Mesenchymal stem cell (in vitro differentiated cells and primary cell): ENCODE measurements around the gene CFB.

ENCODE experiments used
- DNase-seq: peaks from one replicate; pipeline ENCODE4 v3.0.0-alpha.2; 2013
- H2AFZ ChIP-seq: one replicate; pipeline ENCODE4 v1.6.1; 2013; ENCODE audit warnings: low read depth, mild to moderate bottlenecking, control low read depth, inconsistent platforms, low read length, moderate library complexity
- H2AK5ac ChIP-seq: 2 replicates; pipeline ENCODE4 v1.6.1; 2013; ENCODE audit warnings: low read length, moderate library complexity, mild to moderate bottlenecking, inconsistent platforms; ENCODE audit not compliant: severe bottlenecking
- H2BK120ac ChIP-seq: one replicate; pipeline ENCODE4 v1.6.1; 2013; ENCODE audit warnings: low read depth, mild to moderate bottlenecking, inconsistent platforms, low read length, moderate library complexity
- H2BK12ac ChIP-seq, 2 experiments: one replicate each; pipeline ENCODE4 v1.6.1; 2013; ENCODE audit warnings: inconsistent platforms in 2 of 2, low read length in 2 of 2, mild to moderate bottlenecking in 2 of 2, moderate library complexity in 2 of 2, control low read depth in 1 of 2
- H2BK15ac ChIP-seq: one replicate; pipeline ENCODE4 v1.6.1; 2013; ENCODE audit warnings: mild to moderate bottlenecking, low read depth, inconsistent platforms; ENCODE audit not compliant: poor library complexity, severe bottlenecking
- H2BK5ac ChIP-seq: 2 replicates; pipeline ENCODE4 v1.6.1; 2013; ENCODE audit warnings: low read depth, mild to moderate bottlenecking, low read length, control low read depth, inconsistent platforms; ENCODE audit not compliant: poor library complexity, severe bottlenecking
- H3K14ac ChIP-seq, 2 experiments: one replicate each; pipeline ENCODE4 v1.6.1; 2013; ENCODE audit warnings: inconsistent platforms in 2 of 2, low read length in 2 of 2, control low read depth in 1 of 2, mild to moderate bottlenecking in 1 of 2, moderate library complexity in 1 of 2
- H3K18ac ChIP-seq, 2 experiments: one replicate each; pipeline ENCODE4 v1.6.1; 2013; ENCODE audit warnings: inconsistent platforms in 2 of 2, low read length in 2 of 2, control low read depth in 1 of 2, low read depth in 1 of 2, mild to moderate bottlenecking in 1 of 2
- H3K23ac ChIP-seq, 2 experiments: one replicate each; pipeline ENCODE4 v1.6.1; 2013; ENCODE audit warnings: inconsistent platforms in 2 of 2, low read length in 2 of 2, mild to moderate bottlenecking in 2 of 2, moderate library complexity in 2 of 2, control low read depth in 1 of 2
- H3K27ac ChIP-seq: 2 replicates; pipeline ENCODE4 v1.5.1; 2013; ENCODE audit warnings: mild to moderate bottlenecking, moderate library complexity, low read length, control low read depth, inconsistent platforms; ENCODE audit not compliant: poor library complexity, severe bottlenecking
- H3K27me3 ChIP-seq, 2 experiments: 2 replicates each; pipeline versions ENCODE4 v1.6.1 to v1.7.0; 2013; ENCODE audit warnings: low read length in 2 of 2, mild to moderate bottlenecking in 2 of 2, moderate library complexity in 2 of 2, control low read depth in 1 of 2, inconsistent platforms in 1 of 2; ENCODE audit not compliant: control insufficient read depth in 1 of 2, insufficient read depth in 1 of 2
- H3K36me3 ChIP-seq, 2 experiments: 2 replicates each; pipeline versions ENCODE4 v1.6.1 to v1.7.0; 2013; ENCODE audit warnings: low read length in 2 of 2, control low read depth in 1 of 2, inconsistent platforms in 1 of 2, low read depth in 1 of 2, mild to moderate bottlenecking in 1 of 2; ENCODE audit not compliant: insufficient read depth in 2 of 2, control insufficient read depth in 1 of 2
- H3K4ac ChIP-seq, 2 experiments: one replicate each; pipeline ENCODE4 v1.6.1; 2013; ENCODE audit warnings: inconsistent platforms in 2 of 2, low read length in 2 of 2, mild to moderate bottlenecking in 2 of 2, moderate library complexity in 2 of 2, control low read depth in 1 of 2, low read depth in 1 of 2
- H3K4me1 ChIP-seq: 2 replicates; pipeline ENCODE4 v1.6.1; 2013; ENCODE audit warnings: low read depth, low read length, control low read depth; ENCODE audit not compliant: control insufficient read depth, insufficient read depth
- H3K4me2 ChIP-seq: 2 replicates; pipeline ENCODE4 v1.6.1; 2013; ENCODE audit warnings: low read length, mild to moderate bottlenecking, inconsistent platforms; ENCODE audit not compliant: poor library complexity, severe bottlenecking
- H3K4me3 ChIP-seq, 2 experiments: 2 replicates each; pipeline versions ENCODE4 v1.5.1 to v1.7.0; 2013; ENCODE audit warnings: low read length in 2 of 2, mild to moderate bottlenecking in 2 of 2, control low read depth in 1 of 2, low read depth in 1 of 2; ENCODE audit not compliant: insufficient read depth in 1 of 2
- H3K79me1 ChIP-seq: replicated peaks from 2 replicates; pipeline ENCODE4 v1.6.1; 2013; ENCODE audit warnings: mild to moderate bottlenecking, control low read depth, low read length, inconsistent platforms; ENCODE audit not compliant: poor library complexity, severe bottlenecking
- H3K9ac ChIP-seq: 2 replicates; pipeline ENCODE4 v1.7.0; 2013; ENCODE audit warnings: mild to moderate bottlenecking, low read length, moderate library complexity
- H3K9me3 ChIP-seq: 2 replicates; pipeline ENCODE4 v1.7.0; 2013; ENCODE audit warnings: mild to moderate bottlenecking, low read length; ENCODE audit not compliant: control insufficient read depth
- H4K8ac ChIP-seq: one replicate; pipeline ENCODE4 v1.6.1; 2013; ENCODE audit warnings: inconsistent platforms, mild to moderate bottlenecking, low read length, moderate library complexity
- H4K91ac ChIP-seq: one replicate; pipeline ENCODE4 v1.6.1; 2013; ENCODE audit warnings: mild to moderate bottlenecking, low read length, inconsistent platforms
- WGBS: methylation state at CpG from one replicate; pipeline ENCODE4 v1.1.7; 2013; ENCODE audit warnings: mixed read lengths; 5-methylcytosine and 5-hydroxymethylcytosine counted together

Gene CFB

GRCh38 chr6:31949926-31950548 lies 4.1 kb downstream of the CFB start:
- Histone ChIP-seq H2AK5ac (no peak overlapping the region), H2BK5ac (no peak overlapping the region), H4K8ac (no peak overlapping the region), H2BK15ac (no peak overlapping the region), H3K36me3 (peaks cover 44 to 50% of the 10 kb centered on the region in 2 experiments), H3K9ac (no peak overlapping the region), H3K27me3 (no peaks in the 10 kb centered on the region), H3K27ac (no peak overlapping the region), H3K14ac (no peak overlapping the region), H2BK12ac (no peak overlapping the region), H3K18ac (no peak overlapping the region), H3K4me3 (no peak overlapping the region), H3K23ac (no peak overlapping the region), H2BK120ac (no peak overlapping the region), H3K4me1 (peaks cover 13% of the 10 kb centered on the region), H3K4ac (no peak overlapping the region), H3K4me2 (no peak overlapping the region), H3K79me1 (peaks cover 5% of the 10 kb centered on the region), H3K9me3 (no peaks in the 10 kb centered on the region), H2AFZ (no peak overlapping the region), H4K91ac (no peak overlapping the region)
- WGBS = 91% methylated on average over 6 of the region's 7 CpGs
- no peak for DNase-seq

- Histone ChIP-seq H4K91ac (no peak overlapping the region), H3K23ac (no peak overlapping the region), H3K4ac (no peak overlapping the region), H3K4me3 (no peak overlapping the region), H3K18ac (no peak overlapping the region), H2AFZ (no peak overlapping the region), H2BK15ac (no peak overlapping the region), H3K9me3 (no peaks in the 10 kb centered on the region), H3K4me1 (peaks cover 4% of the 10 kb centered on the region), H3K9ac (peak overlapping the region; percentile 41), H2BK12ac (no peak overlapping the region), H3K36me3 (peaks cover 57 to 67% of the 10 kb centered on the region in 2 experiments), H3K79me1 (peaks cover 15% of the 10 kb centered on the region), H3K14ac (no peak overlapping the region), H2BK120ac (no peak overlapping the region), H2AK5ac (no peak overlapping the region), H3K4me2 (no peak overlapping the region), H3K27ac (no peak overlapping the region), H2BK5ac (no peak overlapping the region), H4K8ac (no peak overlapping the region), H3K27me3 (no peaks in the 10 kb centered on the region)
- WGBS = 68% methylated on average over 5 of the region's 5 CpGs
- DNase-seq = peak; percentile 72
Measured at GRCh38 chr6:31952140-31952805, 6.4 kb downstream of the CFB start.

DNA sequence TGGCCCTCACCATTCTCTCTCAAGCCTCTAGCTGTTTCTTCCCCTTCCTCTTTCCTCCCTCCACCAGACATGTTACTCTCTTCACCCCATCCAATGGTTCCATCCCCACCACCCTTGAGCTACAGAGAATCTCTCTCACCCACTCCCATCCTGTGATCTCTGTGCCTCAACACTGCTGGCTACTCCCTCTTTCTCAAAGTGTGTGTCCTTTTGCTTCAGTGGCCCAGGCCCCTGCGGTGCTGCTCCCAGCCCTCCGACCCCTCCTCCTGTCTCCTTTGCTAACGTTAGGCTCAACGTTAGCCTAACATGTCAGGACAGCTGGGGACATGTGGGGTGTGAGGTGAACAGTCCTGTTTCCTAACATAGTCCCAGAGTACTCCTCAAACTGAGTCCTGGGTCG lies 7.0 kb downstream of the CFB start:
- Histone ChIP-seq H3K4me1 (peaks cover 4% of the 10 kb centered on the region), H3K9me3 (no peaks in the 10 kb centered on the region), H3K4me3 (no peak overlapping the region), H4K8ac (no peak overlapping the region), H3K4me2 (no peak overlapping the region), H3K23ac (no peak overlapping the region), H2BK5ac (no peak overlapping the region), H3K36me3 (peaks cover 57 to 68% of the 10 kb centered on the region in 2 experiments), H2BK12ac (no peak overlapping the region), H3K27ac (no peak overlapping the region), H3K14ac (no peak overlapping the region), H2AK5ac (no peak overlapping the region), H3K79me1 (peaks cover 17% of the 10 kb centered on the region), H3K4ac (no peak overlapping the region), H2BK120ac (no peak overlapping the region), H3K9ac (peak overlapping the region; percentile 41), H2BK15ac (no peak overlapping the region), H2AFZ (no peak overlapping the region), H3K27me3 (no peaks in the 10 kb centered on the region), H4K91ac (no peak overlapping the region), H3K18ac (no peak overlapping the region)
- no peak for DNase-seq
- WGBS = 86% methylated on average over 3 of the region's 5 CpGs

GRCh38 chr6:31954511-31954910 lies 8.6 kb downstream of the CFB start:
- Histone ChIP-seq H3K18ac (no peak overlapping the region), H3K36me3 (peaks cover 57 to 65% of the 10 kb centered on the region in 2 experiments), H2BK15ac (no peak overlapping the region), H3K4me2 (no peak overlapping the region), H3K4me1 (peaks cover 8% of the 10 kb centered on the region), H3K4me3 (no peak overlapping the region), H3K9ac (no peak overlapping the region), H3K14ac (no peak overlapping the region), H3K27ac (no peak overlapping the region), H3K79me1 (peaks cover 29% of the 10 kb centered on the region), H2BK120ac (no peak overlapping the region), H2AK5ac (no peak overlapping the region), H3K4ac (no peak overlapping the region), H2BK5ac (no peak overlapping the region), H4K8ac (no peak overlapping the region), H3K9me3 (no peaks in the 10 kb centered on the region), H3K27me3 (no peaks in the 10 kb centered on the region), H3K23ac (no peak overlapping the region), H2AFZ (no peak overlapping the region), H2BK12ac (no peak overlapping the region), H4K91ac (no peak overlapping the region)
- DNase-seq = no peak
- WGBS = 99% methylated on average over 27 of the region's 28 CpGs
